ENCODE measurements around the gene ZNF784.

ZNF784 gene

DNA sequence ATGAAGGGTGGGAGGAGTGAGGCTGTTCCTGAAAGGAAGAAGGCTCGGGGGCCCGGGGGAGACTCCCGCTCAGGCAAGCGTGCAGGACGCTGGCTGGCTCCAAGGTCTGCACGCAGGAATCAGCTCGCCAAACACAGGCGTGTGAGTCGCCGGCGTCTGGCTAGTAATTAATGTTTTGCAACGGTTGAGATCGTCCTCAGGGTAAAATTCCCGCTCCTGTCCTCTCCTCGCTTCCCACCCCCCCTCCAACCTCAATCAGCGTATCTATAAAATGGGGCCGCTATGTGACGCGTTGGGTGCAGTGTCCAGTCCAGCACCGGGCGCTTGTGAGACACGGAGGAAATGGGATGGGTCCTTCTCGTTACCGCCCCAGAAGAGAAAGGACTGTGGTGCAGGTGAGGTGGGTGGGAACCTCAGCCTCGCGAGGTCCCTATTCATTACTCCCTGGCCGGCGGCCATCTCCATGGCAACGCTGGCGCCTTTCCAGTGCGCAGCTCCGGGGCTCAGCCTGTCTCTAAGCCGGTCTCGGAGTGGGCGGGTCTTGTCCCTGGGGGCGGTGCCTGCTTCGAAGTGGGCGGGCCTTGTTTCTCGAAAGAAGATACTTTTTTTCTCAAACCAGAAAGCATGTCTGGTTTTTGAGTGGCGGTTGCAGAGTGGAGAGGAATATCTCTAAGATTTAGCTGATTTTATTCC, 37.2 kb downstream of the ZNF784 start (continued):
- TF ChIP-seq ZNF501 (tag by site-specific recombination; IDR thresholded peaks at IDR 0.05): no peak
- TF ChIP-seq, protein P1, sequence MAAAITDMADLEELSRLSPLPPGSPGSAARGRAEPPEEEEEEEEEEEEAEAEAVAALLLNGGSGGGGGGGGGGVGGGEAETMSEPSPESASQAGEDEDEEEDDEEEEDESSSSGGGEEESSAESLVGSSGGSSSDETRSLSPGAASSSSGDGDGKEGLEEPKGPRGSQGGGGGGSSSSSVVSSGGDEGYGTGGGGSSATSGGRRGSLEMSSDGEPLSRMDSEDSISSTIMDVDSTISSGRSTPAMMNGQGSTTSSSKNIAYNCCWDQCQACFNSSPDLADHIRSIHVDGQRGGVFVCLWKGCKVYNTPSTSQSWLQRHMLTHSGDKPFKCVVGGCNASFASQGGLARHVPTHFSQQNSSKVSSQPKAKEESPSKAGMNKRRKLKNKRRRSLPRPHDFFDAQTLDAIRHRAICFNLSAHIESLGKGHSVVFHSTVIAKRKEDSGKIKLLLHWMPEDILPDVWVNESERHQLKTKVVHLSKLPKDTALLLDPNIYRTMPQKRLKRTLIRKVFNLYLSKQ (tag by site-specific recombination; IDR thresholded peaks at IDR 0.05; ENCODE audit: borderline replicate concordance): no peak
- no peak for TF ChIP-seq HOXD13 (CRISPR knock-in tag; IDR thresholded peaks at IDR 0.05; ENCODE audit: borderline replicate concordance)
- no peak; the same call in 1 of the 2 replicates for TF ChIP-seq BCL11B (tag by site-specific recombination; IDR thresholded peaks at IDR 0.05; ENCODE audit: low read depth)
- TF ChIP-seq EGR2 (tag by site-specific recombination; IDR thresholded peaks at IDR 0.05; ENCODE audit: low read depth): peak; percentile 22
- no peak for TF ChIP-seq ZNF670 (tag by site-specific recombination; IDR thresholded peaks at IDR 0.05; ENCODE audit: low read depth)
- no peak for TF ChIP-seq ZNF214 (tag by site-specific recombination; IDR thresholded peaks at IDR 0.05; ENCODE audit: borderline replicate concordance)
- no peak for TF ChIP-seq ZNF785 (tag by site-specific recombination; IDR thresholded peaks at IDR 0.05)
- TF ChIP-seq ZFP37 (tag by site-specific recombination; IDR thresholded peaks at IDR 0.05): no peak
- TF ChIP-seq, protein P2, sequence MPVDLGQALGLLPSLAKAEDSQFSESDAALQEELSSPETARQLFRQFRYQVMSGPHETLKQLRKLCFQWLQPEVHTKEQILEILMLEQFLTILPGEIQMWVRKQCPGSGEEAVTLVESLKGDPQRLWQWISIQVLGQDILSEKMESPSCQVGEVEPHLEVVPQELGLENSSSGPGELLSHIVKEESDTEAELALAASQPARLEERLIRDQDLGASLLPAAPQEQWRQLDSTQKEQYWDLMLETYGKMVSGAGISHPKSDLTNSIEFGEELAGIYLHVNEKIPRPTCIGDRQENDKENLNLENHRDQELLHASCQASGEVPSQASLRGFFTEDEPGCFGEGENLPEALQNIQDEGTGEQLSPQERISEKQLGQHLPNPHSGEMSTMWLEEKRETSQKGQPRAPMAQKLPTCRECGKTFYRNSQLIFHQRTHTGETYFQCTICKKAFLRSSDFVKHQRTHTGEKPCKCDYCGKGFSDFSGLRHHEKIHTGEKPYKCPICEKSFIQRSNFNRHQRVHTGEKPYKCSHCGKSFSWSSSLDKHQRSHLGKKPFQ (tag by site-specific recombination; IDR thresholded peaks at IDR 0.05): peak; percentile 40; the same call in 1 of the 2 replicates
- TF ChIP-seq REPIN1 (tag by site-specific recombination; IDR thresholded peaks at IDR 0.05; ENCODE audit: low read depth): no peak
- no peak for TF ChIP-seq ZNF157 (tag by site-specific recombination; IDR thresholded peaks at IDR 0.05)
- TF ChIP-seq ZNF366 (tag by site-specific recombination; conservative IDR thresholded peaks at IDR 0.05): peak; percentile 43; the same call in 1 of the 2 replicates
- TF ChIP-seq ZNF560 (tag by site-specific recombination; IDR thresholded peaks at IDR 0.05; ENCODE audit: borderline replicate concordance): no peak
- no peak for TF ChIP-seq ZNF138 (tag by site-specific recombination; IDR thresholded peaks at IDR 0.05; ENCODE audit: borderline replicate concordance)
- TF ChIP-seq TRIM28 (IDR thresholded peaks at IDR 0.05; ENCODE audit: borderline replicate concordance, low read length): no peak
- TF ChIP-seq, protein P3, sequence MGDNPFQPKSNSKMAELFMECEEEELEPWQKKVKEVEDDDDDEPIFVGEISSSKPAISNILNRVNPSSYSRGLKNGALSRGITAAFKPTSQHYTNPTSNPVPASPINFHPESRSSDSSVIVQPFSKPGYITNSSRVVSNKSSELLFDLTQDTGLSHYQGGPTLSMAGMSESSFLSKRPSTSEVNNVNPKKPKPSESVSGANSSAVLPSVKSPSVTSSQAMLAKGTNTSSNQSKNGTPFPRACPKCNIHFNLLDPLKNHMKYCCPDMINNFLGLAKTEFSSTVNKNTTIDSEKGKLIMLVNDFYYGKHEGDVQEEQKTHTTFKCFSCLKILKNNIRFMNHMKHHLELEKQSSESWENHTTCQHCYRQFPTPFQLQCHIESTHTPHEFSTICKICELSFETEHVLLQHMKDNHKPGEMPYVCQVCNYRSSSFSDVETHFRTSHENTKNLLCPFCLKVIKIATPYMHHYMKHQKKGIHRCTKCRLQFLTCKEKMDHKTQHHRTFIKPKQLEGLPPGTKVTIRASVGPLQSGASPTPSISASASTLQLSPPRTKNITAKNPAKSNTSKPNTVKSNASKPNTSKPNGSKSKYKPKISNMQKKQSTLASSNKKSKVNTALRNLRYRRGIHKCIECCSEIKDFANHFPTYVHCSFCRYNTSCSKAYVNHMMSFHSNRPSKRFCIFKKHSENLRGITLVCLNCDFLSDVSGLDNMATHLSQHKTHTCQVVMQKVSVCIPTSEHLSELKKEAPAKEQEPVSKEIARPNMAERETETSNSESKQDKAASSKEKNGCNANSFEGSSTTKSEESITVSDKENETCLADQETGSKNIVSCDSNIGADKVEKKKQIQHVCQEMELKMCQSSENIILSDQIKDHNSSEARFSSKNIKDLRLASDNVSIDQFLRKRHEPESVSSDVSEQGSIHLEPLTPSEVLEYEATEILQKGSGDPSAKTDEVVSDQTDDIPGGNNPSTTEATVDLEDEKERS (tag by site-specific recombination; IDR thresholded peaks at IDR 0.05): no peak
- TF ChIP-seq RBAK (tag by site-specific recombination; IDR thresholded peaks at IDR 0.05): no peak
- TF ChIP-seq ZNF558 (tag by site-specific recombination; IDR thresholded peaks at IDR 0.05): no peak
- no peak for TF ChIP-seq ZNF112 (tag by site-specific recombination; IDR thresholded peaks at IDR 0.05)
- TF ChIP-seq, protein P4, sequence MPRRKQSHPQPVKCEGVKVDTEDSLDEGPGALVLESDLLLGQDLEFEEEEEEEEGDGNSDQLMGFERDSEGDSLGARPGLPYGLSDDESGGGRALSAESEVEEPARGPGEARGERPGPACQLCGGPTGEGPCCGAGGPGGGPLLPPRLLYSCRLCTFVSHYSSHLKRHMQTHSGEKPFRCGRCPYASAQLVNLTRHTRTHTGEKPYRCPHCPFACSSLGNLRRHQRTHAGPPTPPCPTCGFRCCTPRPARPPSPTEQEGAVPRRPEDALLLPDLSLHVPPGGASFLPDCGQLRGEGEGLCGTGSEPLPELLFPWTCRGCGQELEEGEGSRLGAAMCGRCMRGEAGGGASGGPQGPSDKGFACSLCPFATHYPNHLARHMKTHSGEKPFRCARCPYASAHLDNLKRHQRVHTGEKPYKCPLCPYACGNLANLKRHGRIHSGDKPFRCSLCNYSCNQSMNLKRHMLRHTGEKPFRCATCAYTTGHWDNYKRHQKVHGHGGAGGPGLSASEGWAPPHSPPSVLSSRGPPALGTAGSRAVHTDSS (tag by site-specific recombination; IDR thresholded peaks at IDR 0.05): no peak
- TF ChIP-seq, protein P5, sequence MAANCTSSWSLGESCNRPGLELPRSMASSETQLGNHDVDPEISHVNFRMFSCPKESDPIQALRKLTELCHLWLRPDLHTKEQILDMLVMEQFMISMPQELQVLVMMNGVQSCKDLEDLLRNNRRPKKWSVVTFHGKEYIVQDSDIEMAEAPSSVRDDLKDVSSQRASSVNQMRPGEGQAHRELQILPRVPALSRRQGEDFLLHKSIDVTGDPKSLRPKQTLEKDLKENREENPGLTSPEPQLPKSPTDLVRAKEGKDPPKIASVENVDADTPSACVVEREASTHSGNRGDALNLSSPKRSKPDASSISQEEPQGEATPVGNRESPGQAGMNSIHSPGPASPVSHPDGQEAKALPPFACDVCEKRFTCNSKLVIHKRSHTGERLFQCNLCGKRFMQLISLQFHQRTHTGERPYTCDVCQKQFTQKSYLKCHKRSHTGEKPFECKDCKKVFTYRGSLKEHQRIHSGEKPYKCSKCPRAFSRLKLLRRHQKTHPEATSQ (tag by site-specific recombination; IDR thresholded peaks at IDR 0.05): no peak
- TF ChIP-seq, protein P6, sequence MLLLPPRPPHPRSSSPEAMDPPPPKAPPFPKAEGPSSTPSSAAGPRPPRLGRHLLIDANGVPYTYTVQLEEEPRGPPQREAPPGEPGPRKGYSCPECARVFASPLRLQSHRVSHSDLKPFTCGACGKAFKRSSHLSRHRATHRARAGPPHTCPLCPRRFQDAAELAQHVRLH (tag by site-specific recombination; IDR thresholded peaks at IDR 0.05): 0 out of 2 replicates have a peak, but pooled peaks have one; percentile 33
- TF ChIP-seq, protein P7, sequence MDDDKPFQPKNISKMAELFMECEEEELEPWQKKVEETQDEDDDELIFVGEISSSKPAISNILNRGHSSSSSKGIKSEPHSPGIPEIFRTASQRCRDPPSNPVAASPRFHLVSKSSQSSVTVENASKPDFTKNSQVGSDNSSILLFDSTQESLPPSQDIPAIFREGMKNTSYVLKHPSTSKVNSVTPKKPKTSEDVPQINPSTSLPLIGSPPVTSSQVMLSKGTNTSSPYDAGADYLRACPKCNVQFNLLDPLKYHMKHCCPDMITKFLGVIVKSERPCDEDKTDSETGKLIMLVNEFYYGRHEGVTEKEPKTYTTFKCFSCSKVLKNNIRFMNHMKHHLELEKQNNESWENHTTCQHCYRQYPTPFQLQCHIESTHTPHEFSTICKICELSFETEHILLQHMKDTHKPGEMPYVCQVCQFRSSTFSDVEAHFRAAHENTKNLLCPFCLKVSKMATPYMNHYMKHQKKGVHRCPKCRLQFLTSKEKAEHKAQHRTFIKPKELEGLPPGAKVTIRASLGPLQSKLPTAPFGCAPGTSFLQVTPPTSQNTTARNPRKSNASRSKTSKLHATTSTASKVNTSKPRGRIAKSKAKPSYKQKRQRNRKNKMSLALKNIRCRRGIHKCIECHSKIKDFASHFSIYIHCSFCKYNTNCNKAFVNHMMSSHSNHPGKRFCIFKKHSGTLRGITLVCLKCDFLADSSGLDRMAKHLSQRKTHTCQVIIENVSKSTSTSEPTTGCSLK (tag by site-specific recombination; IDR thresholded peaks at IDR 0.05): no peak
- no peak for TF ChIP-seq OVOL3 (tag by site-specific recombination; IDR thresholded peaks at IDR 0.05)
- TF ChIP-seq ZNF311 (tag by site-specific recombination; IDR thresholded peaks at IDR 0.05; ENCODE audit: borderline replicate concordance): no peak
- TF ChIP-seq ZNF777 (tag by site-specific recombination; IDR thresholded peaks at IDR 0.05; ENCODE audit: borderline replicate concordance): no peak
- no peak for TF ChIP-seq ZNF155 (tag by site-specific recombination; IDR thresholded peaks at IDR 0.05)
- TF ChIP-seq HOXA7 (CRISPR knock-in tag; IDR thresholded peaks at IDR 0.05; ENCODE audit: borderline replicate concordance): no peak
